Naive B cell (primary cell): ENCODE results near the gene USP48. TPM values are rescaled to one million over a fixed set of nuclear protein-coding genes. Genes with fewer than 3 reads are reported as not detected.

Source experiments
- ATAC-seq, 2 donors: fragments of 150-1000 bp; cut with Tn5 transposase; 2 replicates each; pipeline ENCODE4 v1.10.0; 2021; ENCODE audit warnings: low read depth in 2 of 2, mild to moderate bottlenecking in 2 of 2, moderate library complexity in 2 of 2
- DNase-seq: peaks from one replicate; pipeline ENCODE4 v3.0.0; 2022
- H3K27ac Mint-ChIP-seq, 6 donors: one replicate each; pipeline ENCODE4 v1.8.0; 2020 to 2022; ENCODE audit warnings: mild to moderate bottlenecking in 6 of 6, mixed read lengths in 6 of 6, moderate library complexity in 5 of 6, inconsistent platforms in 2 of 6
- H3K27me3 Mint-ChIP-seq, 3 donors: one replicate each; pipeline ENCODE4 v1.8.0; 2021 to 2022; ENCODE audit warnings: mixed read lengths in 3 of 3, mild to moderate bottlenecking in 1 of 3
- H3K36me3 Mint-ChIP-seq, 2 donors: one replicate each; pipeline ENCODE4 v1.8.0; 2020 to 2022; ENCODE audit warnings: mixed read lengths in 2 of 2, inconsistent platforms in 1 of 2, mild to moderate bottlenecking in 1 of 2
- H3K4me1 Mint-ChIP-seq, 3 donors: one replicate each; pipeline ENCODE4 v1.8.0; 2020 to 2022; ENCODE audit warnings: mixed read lengths in 3 of 3, inconsistent platforms in 1 of 3, mild to moderate bottlenecking in 1 of 3, moderate library complexity in 1 of 3
- H3K4me3 Mint-ChIP-seq, 8 donors: one replicate each; pipeline ENCODE4 v1.8.0; 2020 to 2022; ENCODE audit warnings: mild to moderate bottlenecking in 8 of 8, mixed read lengths in 8 of 8, moderate library complexity in 8 of 8, inconsistent platforms in 2 of 8
- H3K9me3 Mint-ChIP-seq, 7 donors: one replicate each; pipeline ENCODE4 v1.8.0; 2020 to 2022; ENCODE audit warnings: mixed read lengths in 7 of 7, mild to moderate bottlenecking in 5 of 7, inconsistent platforms in 2 of 7, moderate library complexity in 1 of 7
- polyA plus RNA-seq, 6 donors: library from polyadenylated mRNA; unstranded; fragments of 300-500 nt; fragmentation: Illumina TruSeq; gene quantifications; one replicate each; pipeline ENCODE4 v1.2.3, GENCODE V29; 2021; ENCODE audit warnings: low read depth in 6 of 6

The USP48 gene
- polyA plus RNA-seq, 6 donors from 2014 or later = 30.3 to 45.9 (median 39.8) TPM

DNA sequence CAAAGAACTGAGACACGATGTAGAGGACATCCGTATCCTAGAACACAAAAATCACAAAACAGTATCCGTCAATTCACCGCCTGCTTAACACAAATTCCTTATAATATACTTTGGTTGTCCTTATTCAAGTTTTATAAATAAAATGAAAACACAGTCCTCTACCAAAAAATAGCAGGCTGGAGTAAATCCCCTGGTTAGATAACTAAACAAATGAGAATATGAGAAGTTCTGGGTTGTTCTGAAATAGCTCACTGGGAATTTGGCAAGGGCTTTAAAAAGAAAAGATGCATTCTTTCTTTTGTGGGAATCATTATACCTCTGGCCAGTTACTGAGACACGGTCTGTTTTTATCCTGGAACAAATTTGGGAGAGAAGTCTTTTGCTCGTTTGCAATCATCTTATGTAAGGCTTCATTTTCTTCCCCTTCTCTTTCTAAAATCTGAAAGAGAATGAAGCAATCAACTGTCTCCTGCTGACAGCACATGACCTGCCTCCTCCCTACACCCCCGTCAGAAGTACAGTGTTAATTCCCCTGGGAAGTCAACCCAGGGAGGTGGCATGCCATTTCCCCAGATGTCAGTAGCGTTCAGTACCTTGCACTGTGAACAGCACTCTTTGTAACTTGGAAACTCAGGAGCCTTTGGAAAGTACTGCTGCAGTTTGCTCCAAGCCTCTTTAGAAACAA lies 76.7 kb downstream of the USP48 start:
- H3K4me3 Mint-ChIP-seq = no peak overlapping the region
- no peaks in the 10 kb centered on the region for H3K27me3 Mint-ChIP-seq
- no peaks in the 10 kb centered on the region for H3K9me3 Mint-ChIP-seq
- peaks cover 0 to 4% (median 4%) of the 10 kb centered on the region in 3 donors for H3K4me1 Mint-ChIP-seq
- DNase-seq (no peak), ATAC-seq (peak; percentile 54 to 61)
- H3K36me3 Mint-ChIP-seq = peaks cover 12 to 28% of the 10 kb centered on the region in 2 donors
- peak overlapping the region in 5 of 6 donors; percentile 3 to 65 (median 21) for H3K27ac Mint-ChIP-seq

DNA sequence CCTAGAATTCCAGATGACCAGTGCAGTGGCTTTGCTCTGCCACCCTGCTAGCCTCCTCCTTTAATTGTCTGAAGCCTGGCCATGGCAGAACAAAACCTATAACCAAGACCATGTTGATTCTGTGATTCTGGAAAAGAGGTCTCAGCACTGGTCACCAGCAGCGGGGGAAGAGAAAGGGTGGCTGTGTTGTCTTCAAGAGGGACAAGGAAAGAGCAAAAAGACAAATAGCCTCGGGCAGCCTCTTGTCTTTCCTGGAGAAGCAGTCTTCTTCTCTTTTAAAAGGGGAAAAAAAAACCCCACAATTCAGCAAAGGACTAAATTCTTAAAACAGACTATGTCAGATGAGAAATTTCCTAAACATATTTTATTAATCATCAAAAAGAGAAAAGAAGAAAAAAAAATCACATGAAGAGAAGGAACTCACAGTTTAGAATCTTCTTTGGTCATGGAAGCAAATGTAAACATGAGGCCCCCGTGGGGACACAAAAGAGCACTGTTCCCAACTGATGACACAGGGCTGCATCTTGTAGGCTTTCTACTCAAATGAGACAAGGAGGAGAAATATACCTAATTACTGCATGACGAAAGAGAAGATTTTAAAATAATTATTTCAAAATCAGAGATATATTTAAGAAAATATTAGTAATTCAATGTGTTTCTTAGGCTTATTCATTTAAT lies 77.5 kb downstream of the USP48 start:
- Mint-ChIP-seq H3K36me3 (peaks cover 12 to 30% of the 10 kb centered on the region in 2 donors), H3K27ac (no peak overlapping the region), H3K27me3 (no peaks in the 10 kb centered on the region), H3K4me3 (no peak overlapping the region), H3K4me1 (peaks cover 0 to 4% (median 4%) of the 10 kb centered on the region in 3 donors), H3K9me3 (no peaks in the 10 kb centered on the region)
- ATAC-seq (no peak), DNase-seq (no peak)

DNA sequence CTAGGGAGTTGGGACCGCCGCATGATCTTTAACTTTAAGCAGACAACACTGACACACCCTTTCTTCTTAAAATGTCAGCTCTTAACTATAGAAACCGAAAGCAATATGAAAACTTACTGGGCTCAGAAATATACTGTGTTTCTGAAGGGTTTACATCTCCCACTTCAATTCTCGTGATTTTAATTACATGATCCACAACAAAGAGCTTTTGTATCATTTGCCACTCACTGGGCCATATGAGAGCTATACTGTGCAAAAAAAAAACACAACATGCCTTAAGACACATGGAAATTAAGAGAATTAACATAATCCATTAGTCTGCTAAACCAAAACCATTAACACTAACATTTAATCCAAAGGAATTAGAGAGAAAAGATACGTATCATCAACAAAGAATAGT lies 78.8 kb downstream of the USP48 start:
- peak overlapping the region in 1 of 6 donors; percentile 74 for H3K27ac Mint-ChIP-seq
- DNase-seq (no peak), ATAC-seq (no peak)

DNA sequence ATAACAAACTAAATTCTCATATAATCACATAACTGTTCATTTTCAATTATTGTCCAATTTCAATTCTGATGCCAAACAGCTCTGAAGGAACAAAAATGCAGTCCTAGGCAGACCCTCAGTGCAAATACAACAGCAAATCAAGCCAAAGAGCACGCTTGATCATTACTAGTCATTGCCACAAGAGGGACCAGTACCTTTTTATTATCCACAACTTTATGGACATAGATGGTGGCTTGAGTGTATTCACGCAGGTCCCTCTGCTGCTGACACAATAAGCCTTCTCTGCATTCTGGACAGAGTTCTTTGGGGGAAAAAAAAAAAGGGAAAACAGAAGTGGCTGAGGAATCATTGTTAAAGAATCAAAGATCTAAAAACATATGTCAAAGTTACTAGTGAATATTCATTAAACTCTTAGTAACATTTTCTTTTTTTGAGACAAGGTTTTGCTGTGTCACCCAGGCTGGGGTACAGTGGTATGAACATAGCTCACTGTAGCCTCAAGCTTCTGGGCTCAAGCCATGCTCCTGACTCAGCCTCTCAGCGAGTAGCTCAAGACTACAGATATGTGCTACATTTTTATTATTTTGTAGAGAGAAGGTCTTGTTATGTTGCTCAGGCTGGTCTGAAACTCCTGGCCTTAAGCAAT lies 79.5 kb downstream of the USP48 start:
- Mint-ChIP-seq H3K4me3 (no peak overlapping the region), H3K27ac (no peak overlapping the region), H3K27me3 (no peaks in the 10 kb centered on the region), H3K9me3 (no peaks in the 10 kb centered on the region), H3K4me1 (peaks cover 0 to 4% (median 4%) of the 10 kb centered on the region in 3 donors), H3K36me3 (peaks cover 12 to 30% of the 10 kb centered on the region in 2 donors)
- no peak for ATAC-seq
- no peak for DNase-seq

More for the DNA sequence above, 78.8 kb downstream of the USP48 start:
- Mint-ChIP-seq H3K9me3 (no peaks in the 10 kb centered on the region), H3K4me3 (no peak overlapping the region), H3K36me3 (peaks cover 12 to 30% of the 10 kb centered on the region in 2 donors), H3K27me3 (no peaks in the 10 kb centered on the region), H3K4me1 (peaks cover 0 to 4% (median 4%) of the 10 kb centered on the region in 3 donors)

DNA sequence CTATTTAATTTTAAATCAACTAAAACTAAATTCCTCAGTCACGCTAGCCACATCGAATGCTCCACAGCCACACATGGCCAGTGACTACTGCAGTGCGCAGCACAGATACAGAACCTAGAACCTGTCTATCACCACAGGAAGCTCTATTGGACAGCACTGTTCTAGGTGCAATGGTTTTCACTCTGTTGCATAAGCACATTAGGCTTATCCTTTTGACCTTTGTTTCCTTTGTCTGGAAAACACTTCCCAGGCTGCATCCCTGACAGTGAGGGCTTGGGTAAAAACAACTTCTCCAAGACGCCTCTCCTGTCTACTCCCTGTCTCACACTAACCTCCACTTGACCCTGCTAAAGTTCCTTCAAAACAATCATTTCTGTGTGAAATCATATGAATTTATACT lies 80.2 kb downstream of the USP48 start:
- H3K27ac Mint-ChIP-seq = peak overlapping the region in 1 of 6 donors; percentile 47
- no peaks in the 10 kb centered on the region for H3K9me3 Mint-ChIP-seq
- no peak for DNase-seq
- H3K4me1 Mint-ChIP-seq = peaks cover 0 to 4% (median 4%) of the 10 kb centered on the region in 3 donors
- H3K4me3 Mint-ChIP-seq = no peak overlapping the region
- H3K27me3 Mint-ChIP-seq = no peaks in the 10 kb centered on the region
- no peak for ATAC-seq
- H3K36me3 Mint-ChIP-seq = peaks cover 12 to 30% of the 10 kb centered on the region in 2 donors

DNA sequence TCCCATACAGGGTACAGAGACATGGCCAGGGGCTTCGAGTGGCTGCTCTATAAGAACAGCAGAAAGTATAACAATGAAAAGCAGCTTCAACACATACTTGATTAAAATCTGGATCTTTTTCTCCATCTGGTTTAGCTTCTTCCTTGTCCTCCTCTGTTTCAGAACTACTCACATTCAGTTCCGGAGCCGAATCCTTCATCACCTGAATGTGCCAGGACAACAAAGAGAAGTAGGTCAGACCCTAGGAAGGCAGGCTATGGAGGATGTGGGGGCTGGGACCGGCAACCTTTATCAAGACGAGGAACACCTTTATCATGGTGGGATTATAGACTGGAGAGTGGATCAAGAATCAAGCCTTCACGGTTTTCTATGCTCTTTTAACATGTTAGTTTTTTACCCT lies 81.5 kb downstream of the USP48 start:
- no peak overlapping the region for H3K27ac Mint-ChIP-seq
- no peak overlapping the region for H3K4me3 Mint-ChIP-seq
- peaks cover 12 to 30% of the 10 kb centered on the region in 2 donors for H3K36me3 Mint-ChIP-seq
- peaks cover 0 to 2% (median 2%) of the 10 kb centered on the region in 3 donors for H3K4me1 Mint-ChIP-seq
- H3K27me3 Mint-ChIP-seq = no peaks in the 10 kb centered on the region
- ATAC-seq = no peak
- H3K9me3 Mint-ChIP-seq = no peaks in the 10 kb centered on the region
- DNase-seq = no peak

DNA sequence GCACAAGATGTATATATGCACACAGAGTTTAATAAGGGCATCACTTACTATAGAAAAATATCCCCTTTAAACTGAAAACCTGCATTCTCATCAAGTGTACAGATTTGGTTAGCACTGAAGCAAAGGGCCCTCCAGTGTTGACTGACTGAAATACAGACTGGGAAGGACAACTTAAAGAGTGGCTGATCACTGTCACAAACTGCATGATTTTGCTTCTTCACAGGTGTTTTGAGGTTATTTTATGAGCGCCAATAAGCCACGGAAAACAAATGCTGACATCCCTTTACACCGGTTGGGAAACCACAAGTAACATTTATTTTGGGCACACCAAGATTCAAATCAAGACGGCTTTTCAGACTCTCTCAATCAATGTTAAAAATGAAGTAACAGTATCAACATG lies 82.9 kb downstream of the USP48 start:
- DNase-seq (no peak), ATAC-seq (no peak)
- Mint-ChIP-seq H3K27ac (peak overlapping the region in 1 of 6 donors; percentile 66), H3K27me3 (no peaks in the 10 kb centered on the region), H3K4me1 (no peaks in the 10 kb centered on the region), H3K4me3 (no peak overlapping the region), H3K9me3 (no peaks in the 10 kb centered on the region), H3K36me3 (peaks cover 6 to 26% of the 10 kb centered on the region in 2 donors)

DNA sequence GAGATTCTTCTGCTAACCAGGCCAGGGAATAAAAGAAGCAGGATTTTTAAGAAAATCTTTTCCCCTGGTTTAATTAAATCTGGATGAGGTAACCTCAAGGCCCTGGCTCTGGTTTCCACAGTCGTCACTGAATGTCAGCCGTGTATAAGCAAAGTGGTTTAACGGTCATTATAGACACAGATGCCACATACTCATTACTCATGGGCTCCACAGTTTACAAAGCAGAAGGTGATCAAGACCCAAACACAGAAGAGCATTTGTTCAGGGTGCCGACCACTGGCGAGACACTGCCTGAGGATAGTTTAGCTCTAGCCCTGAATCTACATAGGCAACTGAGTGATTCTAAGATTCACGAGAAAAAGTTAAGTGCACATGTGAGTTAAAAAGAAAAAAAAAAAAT lies 86.0 kb downstream of the USP48 start:
- H3K36me3 Mint-ChIP-seq = peaks cover 15 to 16% of the 10 kb centered on the region in 2 donors
- no peak for DNase-seq
- no peaks in the 10 kb centered on the region for H3K4me1 Mint-ChIP-seq
- H3K9me3 Mint-ChIP-seq = no peaks in the 10 kb centered on the region
- H3K4me3 Mint-ChIP-seq = no peak overlapping the region
- H3K27me3 Mint-ChIP-seq = no peaks in the 10 kb centered on the region
- no peak overlapping the region for H3K27ac Mint-ChIP-seq
- no peak for ATAC-seq

DNA sequence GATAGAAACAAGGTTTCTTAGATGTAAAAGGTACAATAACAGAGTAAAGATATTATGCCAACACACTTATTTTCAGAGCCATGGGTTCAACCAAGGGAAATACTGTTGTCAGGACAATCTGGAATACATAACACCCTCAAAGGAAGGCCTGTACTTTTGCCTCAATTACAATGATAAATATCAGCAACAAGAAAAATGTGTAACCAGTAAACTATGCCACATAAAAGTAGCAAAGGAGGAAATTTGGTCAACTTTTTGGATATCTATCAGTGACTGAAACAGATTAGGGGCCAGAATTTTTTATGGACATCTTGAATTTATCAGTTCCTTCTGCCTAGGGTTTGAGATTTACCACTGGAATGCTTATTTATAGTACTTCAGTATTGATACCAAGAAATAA lies 89.2 kb downstream of the USP48 start:
- Mint-ChIP-seq H3K27me3 (no peaks in the 10 kb centered on the region), H3K4me3 (no peak overlapping the region), H3K9me3 (no peaks in the 10 kb centered on the region), H3K4me1 (no peaks in the 10 kb centered on the region), H3K27ac (no peak overlapping the region), H3K36me3 (peaks cover 16 to 30% of the 10 kb centered on the region in 2 donors)
- ATAC-seq (no peak), DNase-seq (no peak)

DNA sequence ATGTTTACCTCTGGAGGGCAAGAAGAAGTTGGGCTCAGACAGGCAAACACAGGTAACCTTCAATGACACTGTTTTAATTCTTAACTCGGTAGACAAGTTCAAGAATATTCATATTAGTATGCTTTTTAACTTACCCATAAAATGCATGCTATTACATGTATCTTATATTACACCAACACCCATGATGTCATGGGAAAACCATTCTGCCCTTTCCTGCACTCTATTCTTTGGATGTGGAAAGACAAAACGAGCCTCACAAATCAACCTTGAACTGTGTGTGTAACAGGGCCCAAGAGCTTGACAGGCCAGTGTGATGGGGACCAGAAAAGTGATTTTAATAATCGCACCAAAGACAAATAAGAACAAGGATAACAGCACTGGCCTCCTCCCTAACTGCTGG lies 91.2 kb downstream of the USP48 start:
- no peaks in the 10 kb centered on the region for H3K4me1 Mint-ChIP-seq
- no peaks in the 10 kb centered on the region for H3K9me3 Mint-ChIP-seq
- ATAC-seq (no peak), DNase-seq (no peak)
- H3K27ac Mint-ChIP-seq = no peak overlapping the region
- no peak overlapping the region for H3K4me3 Mint-ChIP-seq
- peaks cover 23 to 36% of the 10 kb centered on the region in 2 donors for H3K36me3 Mint-ChIP-seq
- no peaks in the 10 kb centered on the region for H3K27me3 Mint-ChIP-seq

DNA sequence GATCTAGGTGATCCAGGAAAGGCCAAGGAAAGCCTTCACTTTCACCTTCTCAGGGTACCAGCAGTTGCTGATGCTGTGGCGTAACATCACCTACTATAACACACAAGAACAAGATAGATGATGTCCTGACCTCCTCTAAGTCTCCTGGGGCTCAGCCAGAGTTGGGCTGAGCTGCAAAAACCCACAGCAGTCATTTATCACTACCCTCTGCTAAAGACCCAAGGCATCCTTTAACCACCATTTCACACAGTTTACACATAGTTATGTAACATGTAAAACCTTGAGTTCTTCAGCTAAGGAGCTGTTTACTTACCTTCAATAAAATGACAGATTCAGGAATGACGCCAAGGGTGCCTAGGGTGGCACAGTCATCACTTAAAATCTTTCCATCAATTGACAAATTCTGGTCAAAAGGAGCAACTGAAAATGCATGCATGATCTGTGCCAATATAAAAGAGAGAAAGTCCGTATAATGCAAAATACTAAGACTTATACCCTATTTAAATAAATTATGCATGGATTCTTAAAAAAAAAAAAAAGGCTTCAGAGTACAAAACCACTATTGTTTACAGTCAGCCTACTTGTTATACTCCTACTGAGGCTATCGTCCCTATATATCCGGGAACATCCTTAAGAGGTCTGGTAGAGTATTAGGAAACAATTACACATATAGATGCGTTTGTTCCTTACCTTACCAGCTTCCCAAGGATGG lies 93.1 kb downstream of the USP48 start:
- no peak for DNase-seq
- ATAC-seq = no peak
- no peak overlapping the region for H3K4me3 Mint-ChIP-seq
- H3K27ac Mint-ChIP-seq = no peak overlapping the region
- H3K9me3 Mint-ChIP-seq = no peaks in the 10 kb centered on the region
- H3K27me3 Mint-ChIP-seq = no peaks in the 10 kb centered on the region
- peaks cover 36 to 42% of the 10 kb centered on the region in 2 donors for H3K36me3 Mint-ChIP-seq
- H3K4me1 Mint-ChIP-seq = no peaks in the 10 kb centered on the region

DNA sequence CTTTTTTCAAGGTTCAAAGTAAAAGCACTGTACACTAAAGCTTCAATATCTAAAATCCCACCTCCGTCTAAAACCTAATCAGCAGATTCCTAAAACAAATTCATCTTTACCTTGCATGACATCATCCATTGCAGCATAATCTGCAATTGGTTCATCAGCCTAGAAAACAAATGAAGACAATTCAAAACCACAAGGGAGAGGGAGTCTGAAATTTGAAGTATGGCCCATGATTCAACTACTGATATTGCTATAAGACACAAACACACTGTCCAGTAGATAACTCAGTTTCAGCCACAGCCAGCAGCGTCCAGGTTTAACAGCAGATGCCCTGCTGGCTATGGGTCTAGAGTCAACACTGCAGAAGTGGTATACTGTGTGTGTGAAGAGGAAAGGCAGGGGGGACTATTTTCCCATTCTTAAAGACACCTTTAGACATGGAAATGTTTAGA lies 95.8 kb downstream of the USP48 start:
- H3K36me3 Mint-ChIP-seq = peaks cover 27 to 35% of the 10 kb centered on the region in 2 donors
- no peak overlapping the region for H3K4me3 Mint-ChIP-seq
- H3K27ac Mint-ChIP-seq = peak overlapping the region in 2 of 6 donors; percentile 13 to 40
- no peak for ATAC-seq
- H3K9me3 Mint-ChIP-seq = no peaks in the 10 kb centered on the region
- H3K27me3 Mint-ChIP-seq = no peaks in the 10 kb centered on the region
- no peak for DNase-seq
- H3K4me1 Mint-ChIP-seq = no peaks in the 10 kb centered on the region

DNA sequence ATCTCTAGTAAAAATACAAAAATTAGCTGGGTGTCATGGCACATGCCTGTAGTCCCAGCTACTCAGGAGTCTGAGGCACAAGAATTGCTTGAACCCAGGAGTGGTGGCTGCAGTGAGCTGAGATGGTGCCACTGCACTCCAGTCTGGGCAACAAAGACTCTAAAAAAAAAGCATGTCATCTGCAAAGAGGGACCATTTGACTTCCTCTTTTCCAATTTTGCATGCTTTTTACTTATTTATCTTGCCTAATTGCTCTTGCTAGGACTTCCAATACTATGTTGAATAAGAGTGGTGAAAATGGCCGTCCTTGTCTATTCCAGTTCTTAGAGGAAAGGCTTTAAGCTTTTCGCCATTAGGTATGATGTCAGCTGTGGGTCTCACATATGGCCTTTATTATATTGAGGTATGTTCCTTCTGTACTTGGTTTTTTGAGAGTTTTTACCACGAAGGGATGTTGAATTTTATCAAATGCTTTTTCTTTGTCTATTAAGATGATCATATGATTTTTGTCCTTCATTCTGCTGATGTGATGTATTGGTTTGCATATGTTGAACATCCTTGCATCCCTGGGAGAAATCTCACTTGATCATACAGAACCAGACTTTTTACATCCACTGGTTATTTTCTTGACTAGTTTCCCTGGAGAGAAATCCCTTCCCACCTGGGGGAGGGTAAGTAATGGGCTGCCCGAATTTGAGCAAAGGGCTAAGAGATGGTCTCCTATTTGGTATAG lies 96.8 kb downstream of the USP48 start:
- Mint-ChIP-seq H3K27ac (no peak overlapping the region), H3K4me3 (no peak overlapping the region), H3K9me3 (no peaks in the 10 kb centered on the region), H3K27me3 (no peaks in the 10 kb centered on the region), H3K36me3 (peaks cover 22 to 39% of the 10 kb centered on the region in 2 donors), H3K4me1 (no peaks in the 10 kb centered on the region)
- DNase-seq = no peak
- no peak for ATAC-seq
